HG03342 (cell line): ENCODE results near the gene RPRD1B.

Experiments used
- ATAC-seq: cut with Tn5 transposase; IDR thresholded peaks from one replicate; pipeline ENCODE4 v1.9.1; 2021; ENCODE audit warnings: mild to moderate bottlenecking, moderate library complexity; ENCODE audit not compliant: unreplicated experiment

The RPRD1B gene

DNA sequence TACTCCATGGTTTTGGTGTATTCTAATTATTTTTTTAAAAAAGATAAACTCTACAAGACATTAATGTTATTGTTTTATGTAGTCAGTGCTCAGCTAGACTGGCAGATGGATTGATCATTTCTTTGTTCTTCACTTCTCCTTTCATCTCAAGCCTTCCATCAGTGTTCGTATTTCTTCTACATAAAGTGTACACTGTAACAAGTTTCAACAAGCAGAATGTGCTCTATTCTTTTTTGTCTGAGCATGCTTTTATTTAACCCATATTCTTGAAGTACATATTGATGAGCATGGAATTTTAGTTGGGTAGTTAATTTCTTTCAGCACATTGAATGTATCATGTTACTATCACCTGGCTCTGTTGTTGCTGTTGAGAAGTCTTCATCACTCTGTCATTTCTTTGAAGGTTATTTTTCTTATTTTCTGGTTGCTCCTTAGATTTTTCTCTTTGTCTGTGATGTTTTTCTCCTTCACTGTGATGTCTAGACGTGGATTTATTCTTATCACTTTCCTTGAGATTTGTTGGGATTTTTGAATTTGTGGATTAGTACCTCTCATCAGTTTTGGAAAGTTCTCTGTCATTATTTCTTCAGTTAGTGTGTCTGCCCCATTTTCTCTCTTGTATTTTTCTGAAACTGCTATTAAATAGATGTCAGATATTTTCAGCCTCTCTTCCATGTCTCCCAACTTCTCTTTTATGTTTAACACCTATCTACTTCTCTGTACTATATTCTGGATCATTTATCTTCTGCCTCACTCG is 83.0 kb downstream of the RPRD1B start:
- ATAC-seq, result no peak

DNA sequence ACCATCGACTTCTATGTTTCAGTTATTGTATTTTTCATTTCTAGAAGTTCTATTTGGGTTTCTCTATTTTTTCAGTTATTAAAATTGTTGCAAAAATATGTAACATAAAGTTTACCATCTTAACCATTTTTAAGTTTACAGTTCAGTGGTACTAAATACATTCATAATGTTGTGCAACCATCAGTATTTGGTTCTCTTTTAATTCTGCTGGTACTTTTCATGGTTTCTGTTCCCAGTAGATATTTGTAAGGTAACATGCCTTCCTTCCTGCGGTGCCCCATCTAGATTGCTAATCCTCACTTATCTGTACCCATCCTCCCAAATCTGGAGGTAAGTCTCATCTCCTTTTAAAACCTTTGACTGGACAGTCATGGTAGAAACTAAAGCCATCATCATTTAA is 83.7 kb downstream of the RPRD1B start:
- no peak for ATAC-seq

GRCh38 chr20:38117635-38118034 is 84.1 kb downstream of the RPRD1B start:
- ATAC-seq, result no peak

- ATAC-seq, result no peak
These were observed 85.9 kb downstream of the RPRD1B start for GRCh38 chr20:38119446-38119845.

DNA sequence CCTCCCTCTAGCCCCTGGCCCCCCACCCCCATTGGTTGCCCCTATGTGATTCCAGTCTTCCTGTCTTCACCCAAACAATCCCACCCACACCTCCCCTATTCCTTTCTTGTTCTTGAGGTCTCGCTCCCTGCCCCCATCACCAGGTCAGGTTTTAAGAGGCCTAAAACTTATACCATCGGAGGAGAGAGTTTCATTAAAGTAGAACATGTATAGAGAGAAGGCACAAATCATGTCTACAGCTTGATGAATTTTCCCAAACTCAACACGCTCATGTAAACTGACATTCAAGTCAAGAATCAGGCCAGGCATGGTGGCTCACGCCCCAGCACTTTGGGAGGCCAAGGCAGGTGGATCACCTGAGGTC is 87.1 kb downstream of the RPRD1B start:
- ATAC-seq, result no peak

DNA sequence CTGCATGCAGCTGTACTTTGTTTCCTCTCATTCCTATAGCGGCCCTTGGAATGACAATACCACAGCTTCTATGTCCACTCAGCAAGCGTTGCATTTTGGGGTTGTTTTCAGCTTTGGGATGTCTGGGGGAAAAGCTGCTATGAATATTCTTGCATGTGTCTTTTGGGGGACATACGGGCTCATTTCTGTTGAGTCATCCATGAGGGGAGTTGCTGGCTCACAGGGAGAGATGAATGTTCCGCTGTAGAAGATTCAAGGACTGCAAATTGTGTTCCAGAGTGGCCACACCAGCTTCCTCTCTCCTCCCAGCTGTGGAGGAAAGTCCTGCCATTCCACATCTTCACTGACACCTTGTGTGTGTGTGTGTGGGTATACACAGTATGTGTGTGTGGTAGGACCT is 88.2 kb downstream of the RPRD1B start:
- ATAC-seq, result no peak

DNA sequence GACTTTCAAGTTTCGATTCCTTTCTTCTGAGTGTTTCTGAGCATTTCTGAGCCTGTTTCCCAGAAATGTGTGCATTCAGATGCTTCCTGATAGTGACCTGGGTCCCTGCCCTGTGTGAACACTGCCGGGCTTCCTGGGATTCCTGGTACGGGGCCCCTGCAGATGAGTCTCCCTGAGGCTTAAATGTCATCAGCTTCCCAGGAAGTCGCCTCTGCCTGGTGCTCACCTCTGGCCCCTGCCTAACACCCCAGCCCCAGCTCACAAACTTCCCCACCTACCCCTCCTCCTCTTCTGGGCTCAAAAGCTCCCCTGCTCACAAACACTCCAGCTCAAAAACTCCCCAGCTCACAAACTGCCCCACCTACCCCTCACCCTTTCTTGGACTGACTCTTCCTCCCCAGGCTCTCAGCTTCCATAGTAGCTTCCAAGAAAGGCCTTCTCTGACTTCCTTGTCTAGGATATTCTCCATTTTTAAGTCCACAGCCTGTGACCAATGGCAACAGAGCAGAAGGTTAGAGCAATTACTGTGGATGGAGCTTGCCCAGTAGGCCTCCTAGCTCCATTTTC is 89.6 kb downstream of the RPRD1B start:
- ATAC-seq, result no peak

DNA sequence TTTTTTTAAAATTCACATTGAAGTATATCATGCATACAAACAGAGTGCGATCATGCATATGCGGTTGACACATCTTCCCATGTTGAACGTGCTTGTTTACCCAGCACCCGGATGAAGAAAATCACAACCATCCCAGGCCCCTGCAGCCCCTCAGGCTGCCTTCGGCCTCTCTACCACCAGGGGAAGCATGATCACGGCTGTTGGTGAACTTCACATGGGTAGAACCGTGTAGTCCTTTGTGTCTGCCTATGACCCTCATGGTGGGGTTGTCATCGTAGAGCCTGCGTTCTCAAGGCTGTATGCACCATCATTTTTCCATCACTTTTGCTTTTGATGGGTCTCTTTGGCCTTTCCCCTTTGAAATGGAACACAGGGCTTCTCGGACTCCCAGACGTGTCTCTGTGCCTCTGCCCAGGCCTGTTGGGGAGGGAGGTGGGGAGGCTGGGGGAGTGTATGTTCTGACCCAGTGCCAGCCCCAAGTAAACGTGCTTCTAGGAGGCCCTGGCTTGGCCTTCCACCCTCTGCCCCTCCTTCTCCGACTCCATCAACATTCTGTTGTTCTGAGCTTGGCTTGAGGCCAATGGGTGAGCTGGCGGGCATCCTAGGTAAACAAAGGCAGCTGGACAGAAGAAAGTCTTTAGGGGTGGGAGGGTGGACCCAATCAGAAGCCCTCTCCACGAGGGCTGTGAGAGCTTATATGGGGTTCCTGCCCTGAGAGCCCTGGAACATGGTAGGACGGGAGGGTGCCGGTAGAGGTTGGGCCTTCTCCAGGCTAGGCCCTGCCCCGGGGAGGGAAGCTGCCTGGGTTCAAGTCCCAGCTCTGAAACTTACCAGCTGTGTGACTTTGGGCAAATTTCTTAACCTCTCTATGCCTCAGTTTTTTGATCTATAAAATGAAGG is 91.9 kb downstream of the RPRD1B start:
- ATAC-seq, result no peak

DNA sequence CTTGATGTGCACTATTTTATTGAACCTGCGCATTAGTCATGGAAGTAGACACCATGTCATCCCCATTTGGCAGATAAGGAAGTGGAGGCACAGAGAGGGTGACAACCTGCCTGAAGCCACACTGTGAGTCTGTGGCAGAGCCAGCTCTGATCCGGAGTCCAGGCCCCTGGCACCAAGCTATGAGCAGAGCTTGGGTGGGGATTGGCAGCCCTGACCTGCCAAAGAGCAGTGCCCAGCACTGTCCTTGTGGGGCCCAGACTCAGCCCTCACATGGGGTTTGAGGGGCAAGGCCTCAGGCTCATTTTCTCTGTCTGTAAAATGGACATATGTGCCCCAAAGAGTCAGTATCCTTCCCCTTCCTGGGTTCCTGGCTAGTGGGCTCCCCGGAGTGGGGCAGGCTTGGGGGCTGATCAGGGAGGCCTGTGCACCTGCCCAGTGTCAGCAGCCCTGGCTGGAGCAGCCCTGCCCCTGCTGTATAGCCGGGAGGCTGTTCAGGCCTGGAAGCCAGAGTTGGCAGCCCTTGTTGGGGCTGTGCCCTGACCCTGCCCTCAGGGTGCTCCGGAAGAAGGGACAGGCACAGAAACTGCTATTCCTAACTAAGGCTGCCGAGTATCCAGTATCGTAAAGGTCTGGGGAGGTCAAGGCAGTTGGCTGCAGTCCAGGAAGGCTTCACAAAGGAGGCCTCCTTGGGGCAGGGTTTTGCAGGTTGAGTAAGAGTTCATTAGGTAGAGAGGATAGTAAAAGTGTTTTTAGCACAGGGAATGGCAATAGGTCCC is 92.8 kb downstream of the RPRD1B start:
- ATAC-seq, result no peak

DNA sequence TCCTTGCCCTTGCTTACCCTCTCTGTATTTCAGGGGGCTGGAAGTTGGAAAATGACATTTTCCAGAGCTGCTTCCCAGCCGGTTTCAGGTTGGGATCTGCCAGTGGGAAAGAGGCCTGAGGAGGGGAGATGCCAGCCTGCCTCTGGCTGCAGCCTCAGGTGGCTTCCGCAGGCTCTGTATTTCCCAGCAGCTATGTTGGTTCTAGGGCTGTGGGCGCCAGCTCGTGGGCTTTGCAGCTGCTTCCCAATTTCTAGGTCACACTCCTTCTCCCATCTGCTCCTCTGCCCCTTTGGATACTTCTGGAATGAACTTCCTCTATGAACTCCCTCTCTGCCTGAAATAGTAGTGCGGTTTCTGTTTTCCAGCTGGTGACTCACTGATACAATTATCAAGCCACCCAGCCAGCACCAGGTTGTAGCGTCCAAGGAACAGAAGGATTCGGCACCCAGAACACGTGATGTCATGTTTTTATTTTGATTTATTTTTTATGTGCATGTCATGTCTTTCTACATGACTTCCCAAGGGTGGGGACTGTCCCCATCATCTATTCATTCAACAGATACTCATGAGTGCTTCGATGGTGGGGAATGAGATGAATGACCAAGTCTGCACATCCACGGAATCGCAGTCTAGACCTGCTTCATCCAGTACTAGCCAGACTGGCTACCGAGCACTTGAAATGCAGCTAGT is 93.5 kb downstream of the RPRD1B start:
- no peak for ATAC-seq

DNA sequence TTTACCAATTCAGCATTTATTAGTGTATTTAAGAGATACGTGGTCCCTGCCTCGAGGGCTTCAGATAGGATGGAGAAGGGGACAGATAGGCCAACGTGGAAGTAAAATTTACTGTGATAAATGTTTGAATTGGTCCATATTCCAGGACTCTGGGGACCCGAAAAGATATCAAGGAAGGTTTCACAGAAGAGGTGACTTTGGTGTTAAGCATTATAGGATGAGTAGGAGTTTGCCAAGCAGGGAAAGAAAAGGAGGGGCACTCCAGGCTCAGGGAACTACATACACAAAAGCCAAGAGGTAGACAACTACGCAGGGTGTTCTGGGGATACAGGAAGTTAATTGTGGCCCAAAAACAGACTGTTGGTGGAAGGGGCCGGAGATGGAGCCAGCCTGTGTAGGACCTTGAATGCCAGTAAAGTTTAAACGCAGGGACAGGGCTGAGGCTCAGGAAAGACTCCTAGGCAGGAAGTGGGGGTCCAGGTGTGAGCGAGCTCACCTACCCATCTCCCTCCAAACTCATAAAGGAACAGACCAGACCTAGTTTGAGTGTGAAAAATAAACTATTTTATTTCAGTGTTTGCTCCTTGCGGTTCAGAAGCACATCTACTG is 94.5 kb downstream of the RPRD1B start:
- no peak for ATAC-seq

DNA sequence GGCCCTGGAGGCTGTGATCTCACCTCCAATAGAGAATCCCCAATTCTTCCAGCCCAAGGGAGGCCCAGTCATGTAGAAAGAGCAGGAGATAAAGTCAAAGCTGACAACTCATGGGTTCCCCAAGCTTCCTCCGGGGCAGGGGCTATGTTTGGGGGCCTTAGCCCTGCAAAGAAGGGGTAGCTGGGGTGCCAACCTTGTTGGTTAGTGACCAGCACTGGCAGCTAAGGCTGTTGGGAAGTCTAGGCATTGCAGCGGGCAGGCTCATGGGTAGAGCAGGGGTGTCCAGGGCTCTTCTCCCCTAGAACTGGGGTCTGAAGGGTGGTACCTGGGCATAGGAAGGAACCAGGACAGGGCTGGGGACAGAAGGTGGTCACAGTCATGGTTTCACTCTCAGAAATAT is 95.1 kb downstream of the RPRD1B start:
- ATAC-seq, result no peak

- no peak for ATAC-seq
These were observed 95.8 kb downstream of the RPRD1B start for GRCh38 chr20:38129248-38129865.

- ATAC-seq, result no peak
These were observed 96.5 kb downstream of the RPRD1B start for GRCh38 chr20:38129893-38130609.

- no peak for ATAC-seq
These were observed 97.4 kb downstream of the RPRD1B start for GRCh38 chr20:38130687-38131587.

- ATAC-seq, result no peak
These were observed 98.1 kb downstream of the RPRD1B start for GRCh38 chr20:38131588-38132121.

DNA sequence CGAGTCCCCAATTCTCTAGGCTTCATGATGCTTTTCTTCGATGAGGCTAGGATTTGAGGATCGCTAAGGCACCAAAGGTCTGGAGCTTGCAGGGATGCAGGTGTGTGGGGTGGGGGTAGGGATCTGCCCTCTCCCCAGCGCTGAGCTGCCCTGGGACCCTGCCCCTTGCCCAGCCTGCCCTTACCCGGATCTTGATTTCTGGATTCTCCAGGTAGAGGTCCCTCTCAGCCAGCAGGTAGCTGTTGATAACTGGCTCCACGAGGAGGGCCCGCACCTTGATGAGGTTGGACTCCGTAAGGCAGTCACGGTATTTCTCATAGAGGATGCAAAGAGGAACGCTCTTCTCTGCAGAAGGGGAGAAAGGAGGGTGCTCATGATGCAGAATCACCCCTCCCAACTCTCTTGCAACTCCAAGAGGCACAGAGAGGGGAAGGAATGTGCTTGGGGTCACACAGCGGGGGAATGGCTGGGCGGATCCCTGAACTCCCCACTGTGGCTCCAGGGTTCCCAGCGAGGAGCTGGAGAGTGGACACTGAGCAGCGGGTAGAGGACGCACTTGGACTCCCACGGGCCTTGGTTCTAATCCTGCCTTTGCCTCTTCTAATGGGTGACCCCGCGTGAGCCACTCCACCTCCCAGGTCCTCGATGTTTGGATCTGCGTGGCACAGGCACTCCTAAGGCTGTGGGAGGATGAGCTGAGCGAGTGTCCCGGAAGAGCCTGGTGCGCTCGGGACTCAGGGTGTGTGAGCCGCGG is 98.8 kb downstream of the RPRD1B start:
- ATAC-seq, result no peak
